Measurements from ENCODE around the gene DNAH14.

DNAH14 gene

DNA sequence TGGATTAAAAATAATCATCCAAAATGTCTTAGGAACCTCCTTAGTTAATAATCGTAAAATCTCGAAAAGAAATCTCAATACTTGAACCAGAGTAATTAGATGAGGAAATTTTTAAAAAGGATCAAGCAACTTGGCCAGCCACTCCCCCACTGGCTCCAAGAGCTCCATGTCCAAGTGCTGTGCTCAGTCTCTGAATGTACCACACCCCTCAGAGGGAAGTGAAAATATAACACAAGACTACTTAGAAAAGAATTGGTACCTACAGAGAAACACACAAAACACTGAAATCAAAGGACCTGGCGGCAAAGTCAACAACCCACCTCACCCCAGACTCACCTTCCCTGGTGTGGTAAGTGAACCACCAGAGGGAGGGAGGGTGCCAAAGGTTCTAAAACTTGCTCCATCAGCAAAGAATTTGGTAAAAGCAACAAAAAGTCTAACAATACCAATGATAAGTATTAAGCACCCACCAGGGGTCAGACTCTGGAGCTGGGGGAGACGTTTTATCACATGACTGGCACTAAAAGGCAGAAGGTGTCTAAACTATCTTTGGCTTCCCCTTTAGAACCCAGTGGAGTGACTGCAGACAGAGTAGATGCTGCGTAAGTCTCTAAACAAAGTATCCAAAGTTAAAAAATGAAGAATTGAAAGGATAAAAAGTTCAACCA, 484.4 kb downstream of the DNAH14 start:
- DNase-seq, result no peak

GRCh38 chr1:225415307-225415706, 485.8 kb downstream of the DNAH14 start:
- no peak for DNase-seq

GRCh38 chr1:225415967-225416745, 486.7 kb downstream of the DNAH14 start:
- DNase-seq, result no peak

DNA sequence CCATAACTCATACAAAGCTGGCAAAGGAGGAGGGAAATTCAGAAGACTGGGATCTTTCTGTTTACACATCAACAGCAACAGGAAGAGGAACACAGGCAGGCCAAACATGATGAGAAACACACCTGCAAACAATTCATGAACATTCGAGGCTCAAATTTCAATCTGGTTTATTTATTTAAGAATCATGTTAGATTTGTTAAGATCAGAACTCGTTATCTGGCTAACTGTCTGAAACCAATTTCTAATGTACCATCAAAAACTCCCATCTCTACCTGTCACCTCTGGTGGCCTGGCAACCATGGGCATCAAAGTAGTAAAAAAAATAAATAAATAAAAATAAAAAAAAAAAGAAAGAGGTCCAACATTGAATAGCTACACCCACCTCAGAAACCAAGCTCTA, 488.6 kb downstream of the DNAH14 start:
- DNase-seq, result no peak

DNA sequence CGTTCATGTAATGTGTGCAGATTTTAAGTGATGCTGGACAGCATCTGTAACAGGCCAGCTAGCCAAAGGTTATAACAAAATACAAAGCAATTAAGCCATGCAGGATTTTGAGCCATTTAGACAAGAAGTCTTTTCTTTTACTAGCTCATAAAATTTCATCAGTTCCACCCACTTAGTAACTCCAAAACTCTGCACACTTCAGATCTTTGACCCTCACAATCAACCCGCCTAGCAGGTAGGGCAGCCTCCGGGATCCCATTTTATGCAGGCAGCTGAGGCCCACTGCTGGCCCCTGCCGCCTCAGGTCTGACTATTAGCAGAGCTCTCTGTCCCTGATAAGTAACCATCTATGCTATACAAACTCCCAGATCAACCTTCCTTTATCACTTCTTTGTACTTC, 489.1 kb downstream of the DNAH14 start:
- no peak for DNase-seq

DNA sequence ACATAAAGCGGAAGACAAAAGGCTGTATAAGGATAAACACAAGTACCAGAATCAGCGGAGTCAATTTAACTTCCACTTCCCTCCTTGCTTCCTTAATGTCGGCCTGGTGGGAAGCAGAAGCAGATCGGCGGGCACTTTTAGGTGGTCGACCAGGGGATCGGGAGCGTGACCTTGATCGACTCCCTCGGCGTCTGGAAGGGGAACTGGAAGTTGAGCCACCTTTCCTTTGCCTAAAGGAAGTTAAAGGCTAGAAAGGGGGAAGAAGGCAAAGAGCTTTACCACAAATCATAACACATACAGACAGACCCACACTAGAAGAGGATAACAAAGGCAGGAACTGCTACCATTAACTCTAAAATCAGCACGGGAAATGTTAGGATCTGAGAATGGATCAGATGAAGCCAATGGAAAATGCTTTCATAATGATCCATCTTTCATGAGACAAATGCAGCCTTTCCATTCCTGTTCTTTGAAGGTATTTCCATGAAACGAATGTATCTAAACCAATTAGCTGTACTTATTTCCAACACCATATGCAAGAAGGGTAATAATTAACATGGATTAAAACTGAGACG, 492.6 kb downstream of the DNAH14 start:
- no peak for DNase-seq

- DNase-seq, result no peak
These were observed 493.5 kb downstream of the DNAH14 start for GRCh38 chr1:225422795-225423517.

DNA sequence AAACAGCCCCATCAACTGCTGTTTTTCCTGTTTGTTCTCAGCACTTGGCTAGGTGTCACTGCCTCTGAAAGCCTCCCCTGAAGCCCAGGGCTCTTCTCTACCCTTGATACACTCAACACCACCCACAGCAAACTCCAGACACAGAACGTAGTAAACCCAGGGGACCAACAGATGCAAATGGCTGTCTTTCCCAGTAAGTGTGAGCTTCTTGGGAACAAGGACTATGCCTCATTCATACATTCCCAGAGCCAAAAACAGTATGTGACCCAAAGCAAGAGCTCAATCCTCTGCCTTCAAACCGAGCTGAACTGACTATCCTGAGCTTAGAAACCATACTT, 494.0 kb downstream of the DNAH14 start:
- DNase-seq, result no peak

DNA sequence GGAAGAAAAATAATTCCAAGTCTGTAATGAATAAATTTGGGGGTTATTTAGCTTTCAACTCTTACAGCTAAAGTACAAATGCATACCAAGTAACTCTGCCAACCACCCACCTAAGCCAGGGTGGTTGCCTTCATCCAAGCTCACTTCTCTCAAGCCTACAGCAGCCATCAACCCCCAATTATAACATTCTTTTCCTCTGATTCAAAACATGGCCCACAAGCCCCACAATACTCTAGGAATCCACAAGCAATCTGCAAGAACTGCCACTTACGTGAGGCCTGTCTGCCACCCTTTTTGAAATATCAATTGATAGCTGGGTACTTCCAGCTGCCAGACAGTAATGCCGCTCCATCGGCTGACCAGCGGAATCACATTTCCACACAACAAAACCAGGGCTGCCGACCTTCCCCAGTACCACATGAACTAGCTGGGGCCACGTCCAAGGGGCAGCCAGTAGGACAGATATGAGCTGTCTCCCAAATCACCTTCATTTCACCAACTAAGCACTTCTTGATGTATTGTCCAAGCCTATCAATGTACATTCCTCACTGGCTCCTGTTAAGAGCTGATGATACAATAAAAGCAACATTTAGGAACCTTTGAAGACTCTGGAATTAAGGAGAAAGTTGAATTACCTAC, 495.2 kb downstream of the DNAH14 start:
- peak; percentile 50 for DNase-seq

- peak; percentile 63 for DNase-seq
These were observed 495.8 kb downstream of the DNAH14 start for GRCh38 chr1:225425201-225425786.

GRCh38 chr1:225426395-225427234, 497.1 kb downstream of the DNAH14 start:
- DNase-seq, result peak; percentile 3

DNA sequence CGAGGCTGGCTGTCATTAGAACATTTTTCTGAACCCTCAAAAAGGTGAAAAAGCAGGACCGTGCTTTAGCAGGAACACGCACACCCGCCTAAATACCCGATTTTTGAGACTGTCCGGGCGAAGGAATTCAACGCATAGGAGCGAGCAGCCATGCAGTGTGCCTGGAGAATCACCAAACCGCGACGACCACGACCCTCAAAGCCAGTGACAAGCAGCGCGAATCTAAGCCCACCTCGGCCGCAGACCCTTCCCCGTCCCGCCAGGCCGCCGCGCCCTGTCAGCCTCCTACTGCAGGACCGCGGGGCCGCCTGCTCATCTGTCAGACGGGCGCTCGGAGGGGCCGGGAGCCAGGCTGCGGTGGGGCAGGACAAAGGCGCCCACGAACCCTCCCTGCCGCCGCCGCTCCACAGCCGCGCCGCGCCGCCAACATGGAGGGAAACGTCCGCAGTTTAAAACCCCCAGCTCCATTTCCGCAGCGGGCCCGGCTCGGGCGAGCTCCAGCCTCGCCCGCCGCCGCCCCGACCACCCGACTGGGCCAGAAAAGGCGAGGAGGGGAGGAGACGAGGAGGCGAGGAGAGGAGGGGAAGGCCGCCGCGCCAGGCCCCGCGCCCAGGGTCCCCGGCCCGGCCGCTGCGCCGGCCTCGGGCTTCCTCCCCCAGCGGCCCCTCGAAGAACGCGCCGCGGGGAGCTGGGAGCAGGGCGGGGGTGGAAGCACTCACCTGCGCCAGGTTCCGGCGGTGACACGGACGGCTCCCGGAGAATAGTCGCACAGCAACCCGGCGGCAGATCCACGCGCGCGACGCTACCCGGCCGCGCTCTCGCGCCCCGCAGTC, 498.0 kb downstream of the DNAH14 start, which contains the start of gene LBR:
TSS of gene LBR (minus strand) at position 804 of the 833 bp plus-strand sequence. CDS start 3,963 bp downstream, outside the sequence.
- DNase-seq, result no peak

DNA sequence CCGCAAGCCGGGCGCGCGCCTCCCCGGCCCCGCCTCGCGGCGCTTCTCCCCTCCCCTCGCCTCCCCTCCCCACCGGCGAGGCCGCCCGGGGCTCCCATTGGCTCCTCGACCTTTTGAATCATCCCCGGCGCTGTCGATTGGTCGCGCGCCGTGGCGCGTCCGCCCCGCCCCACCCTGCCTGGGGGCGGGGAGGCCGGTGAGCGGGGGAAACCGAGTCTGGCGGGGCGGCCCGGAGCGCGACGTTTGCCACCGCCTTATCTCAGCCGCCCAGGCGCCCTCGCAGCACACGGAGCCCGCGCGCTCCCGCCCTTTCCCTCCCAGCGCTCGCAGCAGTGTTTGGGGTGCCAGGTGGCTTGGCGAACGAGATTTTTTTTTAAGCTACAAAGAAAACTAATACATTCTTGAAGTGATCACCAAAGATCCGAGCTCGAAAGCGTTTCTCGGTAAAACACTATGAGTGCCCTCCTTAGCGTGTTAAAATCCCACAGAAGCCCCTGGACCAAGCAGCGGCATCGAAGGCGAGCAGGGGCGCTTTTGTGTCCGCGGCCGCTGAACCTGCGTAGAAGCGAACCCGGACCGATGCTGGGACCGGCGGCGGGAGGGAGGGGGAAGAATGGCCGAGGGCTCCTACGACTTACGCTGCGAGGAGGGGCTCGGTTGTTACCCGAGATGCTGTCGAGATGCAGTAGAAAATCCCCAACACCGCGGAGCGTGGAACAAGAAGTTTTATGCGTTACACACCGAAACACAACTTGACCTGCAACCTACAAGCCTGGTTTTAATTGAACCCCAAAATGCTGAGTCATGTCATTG, 498.8 kb downstream of the DNAH14 start:
- peak; percentile 63 for DNase-seq

DNA sequence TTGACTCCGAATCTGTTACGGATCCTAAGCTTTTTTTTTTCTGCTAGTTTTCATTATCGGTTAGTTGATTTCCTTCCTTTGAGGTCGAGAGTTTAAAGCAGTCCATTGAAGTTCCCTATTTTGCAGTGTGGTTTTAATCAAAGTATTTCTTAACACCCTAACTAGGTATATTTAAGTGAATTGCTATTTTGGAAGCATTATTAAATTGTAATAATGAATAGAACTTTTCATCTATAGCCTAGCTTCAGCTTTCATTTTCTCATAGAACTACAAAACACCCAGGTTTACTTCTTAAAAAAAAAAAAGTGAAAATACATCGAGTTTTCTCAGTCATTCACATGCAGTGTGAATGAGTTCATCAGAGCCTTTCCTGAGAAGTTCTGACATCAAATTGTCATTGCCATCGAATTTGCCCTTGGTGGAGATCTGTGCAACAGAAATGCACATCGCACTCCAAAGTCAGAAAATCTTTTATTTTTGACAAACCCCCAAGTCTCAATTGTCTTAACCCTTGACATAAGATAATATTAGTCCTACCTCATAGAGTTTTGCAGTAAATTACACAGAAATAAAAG, 499.5 kb downstream of the DNAH14 start:
- no peak for DNase-seq

- DNase-seq, result no peak
These were observed 500.8 kb downstream of the DNAH14 start for GRCh38 chr1:225430301-225430700.

GRCh38 chr1:225431081-225431863, 501.8 kb downstream of the DNAH14 start:
- no peak for DNase-seq

DNA sequence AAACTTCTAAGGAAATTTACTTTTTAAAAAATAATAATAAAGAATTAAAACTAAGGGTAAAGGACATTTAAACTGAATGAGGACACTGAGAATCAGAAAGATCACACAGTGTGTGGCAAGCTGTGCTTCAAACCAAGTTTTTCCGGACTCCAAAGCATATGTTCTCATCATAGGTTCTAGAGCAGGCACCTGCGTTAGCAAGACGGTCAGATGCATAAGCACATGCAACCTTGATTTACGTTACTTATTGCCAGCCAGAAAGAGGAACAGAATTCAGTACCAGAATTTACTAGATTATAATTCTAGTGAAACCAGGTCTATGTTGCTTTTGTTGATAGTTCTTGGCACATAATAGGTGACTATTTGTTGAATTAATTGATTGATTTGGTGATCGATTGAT, 504.6 kb downstream of the DNAH14 start:
- DNase-seq, result no peak

GRCh38 chr1:225435076-225435475, 505.6 kb downstream of the DNAH14 start:
- no peak for DNase-seq

DNA sequence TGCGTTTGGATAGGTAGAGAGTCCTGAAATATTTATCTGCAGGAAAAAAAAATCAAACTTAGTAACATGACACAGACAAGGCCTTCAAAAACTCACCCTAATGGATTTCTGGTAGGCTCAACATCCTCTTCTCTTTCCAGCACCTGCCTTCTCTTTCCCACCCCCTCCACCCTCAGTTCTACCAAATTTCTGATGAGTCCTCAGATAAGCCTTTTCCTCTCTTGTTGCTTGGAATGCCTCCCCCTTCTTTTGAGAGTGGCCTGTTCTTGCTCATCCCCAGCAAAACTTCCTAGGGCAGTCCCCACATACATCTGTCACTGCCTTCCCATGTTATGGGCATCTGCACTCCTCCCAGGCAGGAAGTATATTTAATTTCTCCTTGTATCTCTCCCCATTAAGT, 506.0 kb downstream of the DNAH14 start:
- DNase-seq, result no peak

Measured in NCI-H226 (cell line).